AG10803 (cell line): ENCODE results near the gene UBE2V1.
A peak's percentile ranks its signal among the peaks of the same experiment; 100 is the strongest.

Experiments used
- DNase-seq: peaks from one replicate; pipeline ENCODE4 v3.0.0; 2010; ENCODE audit warnings: low read depth
- H3K4me3 ChIP-seq: 2 replicates; pipeline ENCODE4 v1.5.1; 2011; ENCODE audit warnings: mild to moderate bottlenecking, low read length, control low read depth
- TF ChIP-seq, protein P1 (sequence below): conservative IDR thresholded peaks from 2 replicates; pipeline ENCODE4 v1.5.1; 2011; ENCODE audit warnings: mild to moderate bottlenecking, low read length, control low read depth, inconsistent platforms

The UBE2V1 gene

DNA sequence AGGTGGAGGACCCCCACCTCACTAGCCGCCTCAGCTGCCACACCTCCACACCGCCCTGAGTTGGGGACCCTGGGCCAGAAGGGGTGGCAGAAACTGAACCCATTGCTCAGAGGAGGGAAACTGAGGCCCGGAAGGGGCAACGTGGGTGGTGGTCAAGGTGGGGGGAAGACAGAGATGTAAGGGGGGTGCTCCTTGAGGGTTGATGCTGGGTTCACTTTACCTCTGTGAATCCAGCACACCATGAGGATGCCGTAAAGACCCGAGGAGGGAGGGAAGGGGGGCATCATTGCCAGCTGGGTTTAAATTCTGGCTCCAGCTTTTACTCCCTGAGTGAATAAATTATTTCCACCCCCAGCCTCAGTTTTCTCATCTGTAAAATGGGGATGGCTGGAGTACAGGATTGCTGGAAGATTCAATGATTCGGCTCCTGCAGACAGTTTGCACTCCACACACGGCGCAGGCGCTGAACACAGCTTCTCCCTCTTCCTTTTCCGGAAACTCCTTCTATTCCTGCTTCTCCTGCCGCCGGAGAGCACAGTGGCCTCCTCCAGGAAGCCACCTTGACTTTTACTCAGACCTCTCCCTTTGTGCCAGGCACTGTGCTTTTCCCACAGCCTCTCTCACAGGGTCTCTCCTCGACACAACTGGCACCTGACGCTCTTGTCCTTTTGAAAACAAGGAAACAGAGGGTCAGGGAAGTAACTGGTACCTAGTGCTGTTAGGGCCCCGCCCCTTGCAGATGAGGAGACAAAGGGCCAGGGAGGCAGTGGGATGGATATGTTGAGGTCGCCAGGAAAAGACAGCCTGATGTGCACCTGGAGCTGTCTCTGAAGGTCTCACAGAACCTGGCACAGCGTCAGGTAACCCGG lies 59.4 kb downstream of the UBE2V1 start:
- H3K4me3 ChIP-seq: no peak overlapping the region
- no peak for DNase-seq

DNA sequence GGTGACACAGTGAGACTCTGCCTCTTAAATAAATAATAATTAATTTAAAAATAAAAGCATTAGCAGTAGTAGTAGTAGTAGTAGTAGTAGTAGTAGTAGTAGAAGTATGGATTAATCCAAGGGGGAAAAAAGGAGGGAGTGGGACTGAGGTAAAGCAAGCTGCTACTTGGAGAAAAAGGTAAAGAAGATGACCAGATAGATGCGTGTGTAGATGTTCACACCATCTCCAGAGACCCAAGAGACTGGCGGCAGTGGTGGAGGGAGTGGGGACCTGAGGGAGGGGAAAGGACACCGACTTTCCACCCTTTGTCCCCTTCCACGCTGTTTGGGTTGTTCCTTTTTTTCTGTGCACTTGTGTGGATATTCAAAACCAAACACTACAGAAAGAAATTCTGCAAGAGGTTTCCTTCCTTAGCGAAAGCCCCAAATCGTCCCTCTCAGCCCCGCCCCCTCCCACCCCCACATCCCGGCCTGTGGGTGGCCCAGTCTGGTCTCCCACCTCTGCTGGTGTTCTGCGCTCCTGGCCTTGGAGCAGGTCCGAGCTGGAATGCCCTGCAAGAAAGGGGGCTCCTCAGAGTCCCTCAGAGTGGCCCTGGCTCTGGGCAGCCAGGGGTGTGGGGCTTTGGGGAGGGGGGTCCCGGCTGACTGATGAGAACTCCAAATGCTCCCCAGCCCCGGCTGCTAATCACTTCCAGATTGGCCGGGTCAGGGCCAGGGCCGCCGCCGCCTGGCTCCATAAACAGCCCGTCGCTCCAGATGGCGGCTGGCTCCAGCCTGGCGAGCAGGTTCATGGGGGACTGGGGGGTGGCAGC lies 60.2 kb downstream of the UBE2V1 start:
- TF ChIP-seq, protein P1, sequence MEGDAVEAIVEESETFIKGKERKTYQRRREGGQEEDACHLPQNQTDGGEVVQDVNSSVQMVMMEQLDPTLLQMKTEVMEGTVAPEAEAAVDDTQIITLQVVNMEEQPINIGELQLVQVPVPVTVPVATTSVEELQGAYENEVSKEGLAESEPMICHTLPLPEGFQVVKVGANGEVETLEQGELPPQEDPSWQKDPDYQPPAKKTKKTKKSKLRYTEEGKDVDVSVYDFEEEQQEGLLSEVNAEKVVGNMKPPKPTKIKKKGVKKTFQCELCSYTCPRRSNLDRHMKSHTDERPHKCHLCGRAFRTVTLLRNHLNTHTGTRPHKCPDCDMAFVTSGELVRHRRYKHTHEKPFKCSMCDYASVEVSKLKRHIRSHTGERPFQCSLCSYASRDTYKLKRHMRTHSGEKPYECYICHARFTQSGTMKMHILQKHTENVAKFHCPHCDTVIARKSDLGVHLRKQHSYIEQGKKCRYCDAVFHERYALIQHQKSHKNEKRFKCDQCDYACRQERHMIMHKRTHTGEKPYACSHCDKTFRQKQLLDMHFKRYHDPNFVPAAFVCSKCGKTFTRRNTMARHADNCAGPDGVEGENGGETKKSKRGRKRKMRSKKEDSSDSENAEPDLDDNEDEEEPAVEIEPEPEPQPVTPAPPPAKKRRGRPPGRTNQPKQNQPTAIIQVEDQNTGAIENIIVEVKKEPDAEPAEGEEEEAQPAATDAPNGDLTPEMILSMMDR: no peak
- DNase-seq: no peak
- H3K4me3 ChIP-seq: no peak overlapping the region

More for the DNA sequence above, 59.4 kb downstream of the UBE2V1 start:
- TF ChIP-seq, protein P1: no peak

DNA sequence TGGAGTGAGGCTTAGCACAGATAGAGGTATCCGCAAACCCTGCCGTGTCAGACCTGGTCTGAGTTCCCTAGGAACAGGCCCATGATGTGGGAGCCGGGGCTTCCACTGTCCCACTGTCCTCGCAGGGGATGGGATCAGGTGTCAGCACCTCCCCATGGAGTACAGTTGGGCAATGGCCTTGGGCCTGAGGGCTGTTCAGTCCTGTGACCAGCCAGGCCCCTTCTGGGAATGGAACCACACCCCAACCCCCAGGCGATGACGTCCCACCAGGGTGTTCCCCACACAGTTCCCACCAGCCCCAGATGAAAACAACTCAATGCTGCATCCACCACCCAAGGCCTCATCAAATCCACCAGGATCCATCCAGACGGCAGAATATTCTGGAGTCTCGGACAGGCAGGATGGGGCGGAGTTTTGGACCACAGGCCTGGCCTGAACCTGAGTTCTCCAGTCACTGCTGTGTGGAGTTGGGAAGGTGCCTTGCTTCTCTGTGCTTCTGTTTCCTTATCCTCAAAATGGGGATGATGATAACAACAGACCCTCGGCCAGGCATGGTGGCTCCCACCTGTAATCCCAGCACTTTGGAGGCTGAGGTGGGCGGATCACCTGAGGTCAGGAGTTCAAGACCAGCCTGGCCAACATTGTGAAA lies 62.2 kb downstream of the UBE2V1 start:
- peak; percentile 43 for DNase-seq
- H3K4me3 ChIP-seq: no peak overlapping the region
- TF ChIP-seq, protein P1: no peak

DNA sequence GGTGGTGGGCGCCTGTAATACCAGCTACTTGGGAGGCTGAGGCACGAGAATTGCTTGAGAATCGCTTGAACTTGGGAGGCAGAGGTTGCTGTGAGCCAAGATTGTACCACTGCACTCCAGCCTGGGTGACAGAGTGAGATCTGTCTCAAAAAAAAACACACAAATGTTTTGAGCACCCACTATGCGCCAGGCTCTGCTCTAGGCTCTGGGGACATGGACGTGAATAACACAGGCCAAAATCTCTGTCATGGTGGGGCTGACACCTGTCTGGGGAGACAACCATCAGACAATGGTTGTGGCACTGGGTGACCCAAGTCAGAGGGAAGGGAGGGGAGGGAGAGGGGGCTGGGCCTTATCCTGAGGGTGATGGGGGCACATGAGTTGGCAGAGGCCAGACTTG lies 62.7 kb downstream of the UBE2V1 start:
- DNase-seq: no peak
- TF ChIP-seq, protein P1: no peak
- H3K4me3 ChIP-seq: no peak overlapping the region

DNA sequence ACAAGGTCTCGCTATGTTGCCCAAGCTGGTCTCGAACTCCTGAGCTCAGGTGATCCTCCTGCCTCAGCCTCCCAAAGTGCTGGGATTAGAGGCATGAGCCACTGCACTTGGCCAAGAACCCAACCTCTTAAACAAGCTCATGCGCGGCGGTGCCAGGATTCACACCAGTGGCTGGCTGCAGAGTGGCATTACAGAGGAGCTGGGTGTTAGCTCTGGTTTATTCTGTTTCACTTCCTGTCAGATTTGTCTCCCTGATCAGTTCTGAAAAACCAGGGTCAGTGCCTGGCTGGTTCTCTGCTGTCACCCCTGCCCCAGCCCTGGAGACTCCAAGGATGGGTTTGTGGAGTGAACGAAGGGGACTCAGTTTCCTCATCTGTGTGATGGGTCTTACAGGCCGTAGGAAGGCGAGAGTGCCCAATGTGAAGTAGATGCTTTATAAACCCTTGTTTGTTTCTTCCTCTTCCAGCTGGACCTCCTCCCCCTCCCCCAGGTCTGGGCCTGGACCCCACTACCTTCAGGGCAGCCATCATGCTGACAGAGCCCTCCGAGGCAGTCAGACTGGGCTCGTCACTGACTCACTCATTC lies 63.4 kb downstream of the UBE2V1 start:
- no peak overlapping the region for H3K4me3 ChIP-seq
- TF ChIP-seq, protein P1: no peak
- DNase-seq: no peak

DNA sequence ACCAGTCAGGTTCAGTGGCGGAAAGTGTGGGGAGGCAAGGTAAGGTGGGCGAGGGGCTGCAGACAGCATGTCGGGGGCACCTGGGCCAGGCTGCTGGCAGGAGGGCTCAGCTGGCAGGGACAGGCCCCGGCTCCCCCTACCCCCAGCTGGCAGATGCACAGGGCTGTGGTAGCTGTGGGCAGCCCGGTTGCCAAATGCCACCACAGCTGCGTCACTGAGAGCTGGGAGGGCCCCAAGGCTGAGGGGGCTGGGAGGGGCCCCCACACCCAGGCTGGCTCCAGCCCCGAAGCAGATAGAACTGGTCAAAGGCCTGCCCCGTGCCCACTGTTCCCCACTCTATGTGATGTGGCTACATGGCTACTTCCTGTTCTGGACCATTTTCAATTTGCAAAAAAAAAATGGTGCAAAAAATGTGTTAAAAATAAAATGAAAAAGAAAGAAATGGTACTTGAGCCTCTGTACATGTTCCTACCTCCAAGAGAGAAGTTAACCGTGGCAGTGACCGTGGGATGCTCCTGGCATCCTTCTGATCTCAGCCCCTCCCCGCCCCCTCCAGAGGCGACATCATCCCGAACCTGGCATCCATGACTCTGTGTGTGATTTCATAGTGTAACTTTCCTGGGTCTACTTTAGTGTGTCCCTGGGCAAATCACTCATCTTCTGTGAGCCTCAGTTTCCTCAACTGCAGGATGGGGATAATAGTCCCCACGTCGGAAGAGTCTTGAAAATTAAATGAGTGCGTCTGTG lies 64.4 kb downstream of the UBE2V1 start:
- DNase-seq: peak; percentile 79
- H3K4me3 ChIP-seq: no peak overlapping the region
- TF ChIP-seq, protein P1: no peak
